ENCODE data around the gene RASGRP1.

The RASGRP1 gene

DNA sequence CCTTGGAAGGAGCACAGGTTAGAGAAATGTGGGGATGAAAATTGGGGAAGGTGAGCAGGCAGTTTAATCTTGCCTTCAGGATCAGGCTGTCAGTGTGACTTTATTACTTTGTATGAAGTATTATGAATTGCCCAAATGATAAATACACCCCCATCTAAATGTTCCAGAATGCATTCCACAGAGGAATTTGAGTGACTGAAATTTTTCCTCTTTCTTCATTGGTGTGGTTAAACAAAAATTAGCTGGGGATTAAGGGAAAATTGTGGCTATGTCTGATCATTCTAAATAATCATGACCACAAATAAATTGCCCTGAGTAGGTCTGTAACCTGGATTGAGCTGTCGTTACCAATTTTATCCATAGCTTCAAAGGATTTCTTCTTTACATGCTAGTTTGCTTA lies 77.2 kb downstream of the RASGRP1 start:
- TF ChIP-seq, protein P1, sequence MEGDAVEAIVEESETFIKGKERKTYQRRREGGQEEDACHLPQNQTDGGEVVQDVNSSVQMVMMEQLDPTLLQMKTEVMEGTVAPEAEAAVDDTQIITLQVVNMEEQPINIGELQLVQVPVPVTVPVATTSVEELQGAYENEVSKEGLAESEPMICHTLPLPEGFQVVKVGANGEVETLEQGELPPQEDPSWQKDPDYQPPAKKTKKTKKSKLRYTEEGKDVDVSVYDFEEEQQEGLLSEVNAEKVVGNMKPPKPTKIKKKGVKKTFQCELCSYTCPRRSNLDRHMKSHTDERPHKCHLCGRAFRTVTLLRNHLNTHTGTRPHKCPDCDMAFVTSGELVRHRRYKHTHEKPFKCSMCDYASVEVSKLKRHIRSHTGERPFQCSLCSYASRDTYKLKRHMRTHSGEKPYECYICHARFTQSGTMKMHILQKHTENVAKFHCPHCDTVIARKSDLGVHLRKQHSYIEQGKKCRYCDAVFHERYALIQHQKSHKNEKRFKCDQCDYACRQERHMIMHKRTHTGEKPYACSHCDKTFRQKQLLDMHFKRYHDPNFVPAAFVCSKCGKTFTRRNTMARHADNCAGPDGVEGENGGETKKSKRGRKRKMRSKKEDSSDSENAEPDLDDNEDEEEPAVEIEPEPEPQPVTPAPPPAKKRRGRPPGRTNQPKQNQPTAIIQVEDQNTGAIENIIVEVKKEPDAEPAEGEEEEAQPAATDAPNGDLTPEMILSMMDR (IDR thresholded peaks at IDR 0.05; ENCODE audit: control insufficient read depth, extremely low read depth, insufficient read depth), result no peak

DNA sequence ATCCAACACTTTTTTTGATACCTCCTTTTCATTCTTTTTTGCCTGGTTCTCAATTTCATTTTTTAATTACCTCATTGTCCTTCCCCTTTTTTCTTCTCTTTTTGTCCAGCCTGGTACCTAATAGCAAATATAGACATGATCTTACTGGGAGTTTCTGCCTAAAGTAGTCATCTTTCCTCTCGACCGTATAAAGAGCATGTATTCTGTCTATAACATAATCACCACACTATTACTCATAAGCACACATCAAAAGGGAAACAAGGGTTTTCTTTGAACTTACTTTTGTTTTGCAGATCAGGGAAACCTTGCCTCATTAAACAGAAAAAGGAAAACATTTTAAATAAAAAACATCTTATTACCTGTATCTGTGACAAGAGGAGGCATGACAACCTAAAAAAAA lies 77.7 kb downstream of the RASGRP1 start:
- no peak for DNase-seq (ENCODE audit: low read depth)
- TF ChIP-seq, protein P1 (IDR thresholded peaks at IDR 0.05; ENCODE audit: control insufficient read depth, extremely low read depth, insufficient read depth), result no peak
- H3K4me3 ChIP-seq (ENCODE audit: low read depth, low read length), result no peak overlapping the region

More for the DNA sequence above, 77.2 kb downstream of the RASGRP1 start:
- no peak for DNase-seq (ENCODE audit: low read depth)
- no peak overlapping the region for H3K4me3 ChIP-seq (ENCODE audit: low read depth, low read length)

DNA sequence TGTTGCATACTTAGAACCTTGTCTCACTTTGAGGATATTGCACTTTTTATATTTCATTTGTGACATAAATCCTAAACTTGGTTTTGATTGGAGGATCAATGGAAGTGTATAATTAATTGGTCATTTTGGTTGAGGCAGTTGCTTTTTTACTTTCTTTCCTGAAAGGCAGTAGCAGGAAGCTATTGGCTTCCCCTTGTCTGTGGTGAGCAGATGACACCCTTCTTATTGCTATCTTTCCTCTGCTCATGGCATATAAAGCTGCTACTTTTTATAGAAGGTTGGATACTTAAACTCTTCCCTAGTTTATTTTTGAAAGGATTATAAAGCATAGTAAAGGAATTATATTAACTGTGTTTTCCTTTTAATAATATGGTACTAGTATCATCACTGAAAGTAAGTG lies 82.0 kb downstream of the RASGRP1 start:
- no peak for DNase-seq (ENCODE audit: low read depth)
- TF ChIP-seq, protein P1 (IDR thresholded peaks at IDR 0.05; ENCODE audit: control insufficient read depth, extremely low read depth, insufficient read depth), result no peak
- no peak overlapping the region for H3K4me3 ChIP-seq (ENCODE audit: low read depth, low read length)

DNA sequence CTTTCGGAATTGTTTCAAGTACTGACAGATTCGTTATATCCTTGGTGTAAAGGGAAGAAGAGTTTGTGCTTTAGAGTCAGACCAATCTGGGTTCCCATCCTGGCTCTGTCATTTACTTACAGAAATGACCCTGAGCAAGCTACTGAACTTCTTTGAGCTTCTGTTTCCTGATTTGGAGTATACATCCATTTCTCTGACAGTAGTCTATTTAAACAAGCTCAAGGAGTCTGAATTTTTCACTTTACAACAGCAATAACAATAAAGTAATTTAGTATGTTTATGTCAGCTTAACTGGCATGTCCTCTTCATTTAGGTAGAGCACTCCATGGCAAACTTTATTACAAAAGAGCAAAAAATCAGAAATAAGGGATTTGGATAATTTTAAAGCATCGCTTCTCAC lies 82.9 kb downstream of the RASGRP1 start:
- TF ChIP-seq, protein P1 (IDR thresholded peaks at IDR 0.05; ENCODE audit: control insufficient read depth, extremely low read depth, insufficient read depth), result no peak
- no peak overlapping the region for H3K4me3 ChIP-seq (ENCODE audit: low read depth, low read length)
- DNase-seq (ENCODE audit: low read depth), result no peak

DNA sequence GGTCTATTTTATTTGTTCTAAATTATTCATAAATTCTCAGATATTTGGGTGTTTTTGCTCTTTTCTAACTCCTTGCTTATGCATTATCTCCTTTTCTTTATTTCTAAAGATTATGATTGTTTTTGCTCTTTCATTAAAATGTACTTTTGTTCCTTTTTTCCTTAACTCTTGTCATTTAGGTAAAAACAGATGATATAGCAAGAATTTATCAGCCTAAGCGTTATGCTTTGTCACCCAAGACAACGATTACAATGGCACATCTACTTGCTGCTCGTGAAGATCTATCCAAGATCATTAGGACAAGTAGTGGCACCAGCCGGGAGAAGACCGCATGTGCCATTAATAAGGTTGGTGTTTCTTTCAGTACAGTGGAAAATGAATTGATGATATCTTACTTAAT lies 83.5 kb downstream of the RASGRP1 start:
- no peak overlapping the region for H3K4me3 ChIP-seq (ENCODE audit: low read depth, low read length)
- DNase-seq (ENCODE audit: low read depth), result no peak
- TF ChIP-seq, protein P1 (IDR thresholded peaks at IDR 0.05; ENCODE audit: control insufficient read depth, extremely low read depth, insufficient read depth), result no peak

DNA sequence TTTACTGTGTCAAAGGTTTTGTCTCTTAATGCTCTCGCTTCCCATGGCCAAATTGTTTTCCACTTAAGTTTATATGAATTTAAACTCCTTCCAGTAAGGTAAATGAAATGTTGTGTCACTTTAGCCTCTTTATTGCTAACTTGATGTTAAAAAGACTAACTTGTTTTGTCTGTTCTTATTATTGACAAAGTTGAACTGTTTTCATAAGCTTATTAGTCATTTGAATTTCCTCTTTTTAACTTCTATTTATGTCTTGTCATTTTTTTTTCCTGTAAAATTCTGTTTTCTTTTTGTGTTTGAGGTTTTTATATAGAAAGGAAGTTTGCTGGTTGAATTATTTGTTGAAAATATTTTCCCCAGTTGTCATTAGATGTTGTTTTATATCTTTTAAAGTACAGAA lies 84.9 kb downstream of the RASGRP1 start:
- no peak overlapping the region for H3K4me3 ChIP-seq (ENCODE audit: low read depth, low read length)
- DNase-seq (ENCODE audit: low read depth), result no peak
- TF ChIP-seq, protein P1 (IDR thresholded peaks at IDR 0.05; ENCODE audit: control insufficient read depth, extremely low read depth, insufficient read depth), result no peak

DNA sequence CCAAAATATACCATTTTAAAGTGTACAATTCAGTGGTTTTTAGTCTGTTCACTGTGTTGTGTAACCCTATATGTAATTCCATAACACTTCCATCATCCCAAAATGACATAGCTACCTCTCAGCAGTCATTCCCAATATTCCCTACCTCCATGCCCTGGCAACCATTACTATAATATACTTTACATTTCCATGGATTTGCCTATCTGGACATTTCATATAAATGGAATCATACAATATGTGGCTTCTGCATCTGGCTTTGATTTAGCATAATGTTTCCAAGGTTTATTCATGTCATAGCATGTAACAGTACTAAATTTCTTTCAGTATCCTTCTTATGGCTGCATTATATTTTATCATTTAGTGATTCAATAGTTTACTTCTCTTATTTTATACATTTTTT lies 85.3 kb downstream of the RASGRP1 start:
- TF ChIP-seq, protein P1 (IDR thresholded peaks at IDR 0.05; ENCODE audit: control insufficient read depth, extremely low read depth, insufficient read depth), result no peak
- H3K4me3 ChIP-seq (ENCODE audit: low read depth, low read length), result no peak overlapping the region
- no peak for DNase-seq (ENCODE audit: low read depth)
